ENCODE measurements around the gene MICU2.

MICU2 gene

GRCh38 chr13:21546372-21546771 lies 57.6 kb downstream of the MICU2 start:
- Mint-ChIP-seq H3K4me1 (peaks cover 31% of the 10 kb centered on the region), H3K9me3 (no peaks in the 10 kb centered on the region), H3K27ac (no peak overlapping the region)

GRCh38 chr13:21544515-21544914 lies 59.5 kb downstream of the MICU2 start:
- H3K36me3 Mint-ChIP-seq = peaks cover 23% of the 10 kb centered on the region

More at GRCh38 chr13:21546372-21546771, 57.6 kb downstream of the MICU2 start:
- Mint-ChIP-seq H3K36me3 (peaks cover 24% of the 10 kb centered on the region), H3K27me3 (no peaks in the 10 kb centered on the region), H3K4me3 (no peak overlapping the region)
- ATAC-seq (ENCODE audit: low read depth) (no peak), DNase-seq (ENCODE audit: low spot score in 2 of 2) (no peak)

GRCh38 chr13:21542563-21542962 lies 61.4 kb downstream of the MICU2 start:
- Mint-ChIP-seq H3K27me3 (no peaks in the 10 kb centered on the region), H3K4me3 (no peak overlapping the region), H3K4me1 (peaks cover 29% of the 10 kb centered on the region), H3K27ac (no peak overlapping the region), H3K9me3 (no peaks in the 10 kb centered on the region), H3K36me3 (peaks cover 29% of the 10 kb centered on the region)
- DNase-seq (ENCODE audit: low spot score in 2 of 2) (no peak), ATAC-seq (ENCODE audit: low read depth) (no peak)

More at GRCh38 chr13:21544515-21544914, 59.5 kb downstream of the MICU2 start:
- Mint-ChIP-seq H3K9me3 (no peaks in the 10 kb centered on the region), H3K4me1 (peaks cover 27% of the 10 kb centered on the region), H3K4me3 (no peak overlapping the region), H3K27ac (no peak overlapping the region), H3K27me3 (no peaks in the 10 kb centered on the region)
- no peak for DNase-seq (ENCODE audit: low spot score in 2 of 2)
- ATAC-seq (ENCODE audit: low read depth) = no peak

GRCh38 chr13:21541980-21542379 lies 62.0 kb downstream of the MICU2 start:
- no peak overlapping the region for H3K4me3 Mint-ChIP-seq
- no peaks in the 10 kb centered on the region for H3K27me3 Mint-ChIP-seq
- no peaks in the 10 kb centered on the region for H3K9me3 Mint-ChIP-seq
- H3K36me3 Mint-ChIP-seq = peaks cover 31% of the 10 kb centered on the region
- ATAC-seq (ENCODE audit: low read depth) (no peak), DNase-seq (ENCODE audit: low spot score in 2 of 2) (no peak)
- peaks cover 30% of the 10 kb centered on the region for H3K4me1 Mint-ChIP-seq
- peak overlapping the region; percentile 40 for H3K27ac Mint-ChIP-seq

- Mint-ChIP-seq H3K27me3 (no peaks in the 10 kb centered on the region), H3K9me3 (no peaks in the 10 kb centered on the region), H3K4me3 (no peak overlapping the region), H3K4me1 (peaks cover 28% of the 10 kb centered on the region), H3K27ac (no peak overlapping the region), H3K36me3 (peaks cover 31% of the 10 kb centered on the region)
- ATAC-seq (ENCODE audit: low read depth) = no peak
- no peak for DNase-seq (ENCODE audit: low spot score in 2 of 2)
Observed at GRCh38 chr13:21541271-21541670, 62.7 kb downstream of the MICU2 start.

- Mint-ChIP-seq H3K4me3 (no peak overlapping the region), H3K36me3 (peaks cover 23% of the 10 kb centered on the region), H3K9me3 (no peaks in the 10 kb centered on the region), H3K4me1 (peaks cover 21% of the 10 kb centered on the region), H3K27me3 (no peaks in the 10 kb centered on the region), H3K27ac (no peak overlapping the region)
- ATAC-seq (ENCODE audit: low read depth) = no peak
- DNase-seq (ENCODE audit: low spot score in 2 of 2) = no peak
Observed at GRCh38 chr13:21539687-21540086, 64.3 kb downstream of the MICU2 start.

- Mint-ChIP-seq H3K36me3 (peaks cover 20% of the 10 kb centered on the region), H3K4me3 (no peak overlapping the region), H3K27me3 (no peaks in the 10 kb centered on the region), H3K9me3 (no peaks in the 10 kb centered on the region), H3K27ac (no peak overlapping the region), H3K4me1 (peaks cover 15% of the 10 kb centered on the region)
- no peak for DNase-seq (ENCODE audit: low spot score in 2 of 2)
- no peak for ATAC-seq (ENCODE audit: low read depth)
Observed at GRCh38 chr13:21538753-21539152, 65.2 kb downstream of the MICU2 start.

- Mint-ChIP-seq H3K4me1 (peaks cover 14% of the 10 kb centered on the region), H3K9me3 (no peaks in the 10 kb centered on the region), H3K36me3 (peaks cover 20% of the 10 kb centered on the region), H3K27me3 (no peaks in the 10 kb centered on the region), H3K4me3 (no peak overlapping the region), H3K27ac (no peak overlapping the region)
- DNase-seq (ENCODE audit: low spot score in 2 of 2) = no peak
- ATAC-seq (ENCODE audit: low read depth) = no peak
Observed at GRCh38 chr13:21538280-21538679, 65.7 kb downstream of the MICU2 start.

- Mint-ChIP-seq H3K4me1 (peaks cover 9% of the 10 kb centered on the region), H3K27ac (no peak overlapping the region), H3K4me3 (no peak overlapping the region), H3K9me3 (no peaks in the 10 kb centered on the region), H3K36me3 (peaks cover 28% of the 10 kb centered on the region), H3K27me3 (no peaks in the 10 kb centered on the region)
- no peak for ATAC-seq (ENCODE audit: low read depth)
- no peak for DNase-seq (ENCODE audit: low spot score in 2 of 2)
Observed at GRCh38 chr13:21537105-21537504, 66.9 kb downstream of the MICU2 start.

GRCh38 chr13:21534760-21535159 lies 69.2 kb downstream of the MICU2 start:
- no peak overlapping the region for H3K27ac Mint-ChIP-seq
- peaks cover 32% of the 10 kb centered on the region for H3K36me3 Mint-ChIP-seq
- H3K27me3 Mint-ChIP-seq = no peaks in the 10 kb centered on the region
- no peak overlapping the region for H3K4me3 Mint-ChIP-seq
- ATAC-seq (ENCODE audit: low read depth) = no peak
- peaks cover 7% of the 10 kb centered on the region for H3K4me1 Mint-ChIP-seq
- DNase-seq (ENCODE audit: low spot score in 2 of 2) = no peak
- H3K9me3 Mint-ChIP-seq = no peaks in the 10 kb centered on the region

GRCh38 chr13:21531455-21531854 lies 72.5 kb downstream of the MICU2 start:
- no peak overlapping the region for H3K27ac Mint-ChIP-seq
- no peak for ATAC-seq (ENCODE audit: low read depth)
- no peaks in the 10 kb centered on the region for H3K9me3 Mint-ChIP-seq
- no peak overlapping the region for H3K4me3 Mint-ChIP-seq
- no peak for DNase-seq (ENCODE audit: low spot score in 2 of 2)
- peaks cover 2% of the 10 kb centered on the region for H3K4me1 Mint-ChIP-seq
- H3K27me3 Mint-ChIP-seq = no peaks in the 10 kb centered on the region
- H3K36me3 Mint-ChIP-seq = peaks cover 21% of the 10 kb centered on the region

GRCh38 chr13:21530656-21531055 lies 73.3 kb downstream of the MICU2 start:
- Mint-ChIP-seq H3K4me3 (no peak overlapping the region), H3K27me3 (no peaks in the 10 kb centered on the region), H3K27ac (no peak overlapping the region), H3K4me1 (peaks cover 2% of the 10 kb centered on the region), H3K36me3 (peaks cover 26% of the 10 kb centered on the region), H3K9me3 (no peaks in the 10 kb centered on the region)
- DNase-seq (ENCODE audit: low spot score in 2 of 2) = no peak
- no peak for ATAC-seq (ENCODE audit: low read depth)

GRCh38 chr13:21529146-21529893 lies 74.7 kb downstream of the MICU2 start:
- Mint-ChIP-seq H3K4me3 (no peak overlapping the region), H3K36me3 (peaks cover 27% of the 10 kb centered on the region), H3K9me3 (no peaks in the 10 kb centered on the region), H3K27me3 (no peaks in the 10 kb centered on the region), H3K27ac (no peak overlapping the region), H3K4me1 (peaks cover 2% of the 10 kb centered on the region)
- ATAC-seq (ENCODE audit: low read depth) (no peak), DNase-seq (ENCODE audit: low spot score in 2 of 2) (no peak)

- H3K36me3 Mint-ChIP-seq = peaks cover 29% of the 10 kb centered on the region
- H3K4me3 Mint-ChIP-seq = no peak overlapping the region
- ATAC-seq (ENCODE audit: low read depth) (no peak), DNase-seq (ENCODE audit: low spot score in 2 of 2) (no peak)
- H3K9me3 Mint-ChIP-seq = no peaks in the 10 kb centered on the region
- H3K27ac Mint-ChIP-seq = no peak overlapping the region
- H3K4me1 Mint-ChIP-seq = peaks cover 2% of the 10 kb centered on the region
- no peaks in the 10 kb centered on the region for H3K27me3 Mint-ChIP-seq
Observed at GRCh38 chr13:21528616-21529015, 75.4 kb downstream of the MICU2 start.
